HEK293 (cell line): ENCODE measurements around the gene EBI3.

Experiments used
- CTCF ChIA-PET: fragments of 350-600 bp; formaldehyde crosslinking; extraction: SDS; loops from one replicate; lab custom pipeline; 2021; ENCODE audit warnings: antibody characterized with exemption; lab: Yijun Ruan, JAX
- POLR2A ChIA-PET: fragments of 300-600 bp; formaldehyde crosslinking; extraction: SDS; loops from one replicate; lab custom pipeline; 2020; ENCODE audit warnings: antibody characterized with exemption, inconsistent platforms; lab: Yijun Ruan, JAX
- H3K27ac ChIP-seq: fragments of 200-500 bp; sonication (Bioruptor generic); 2 replicates; pipeline ENCODE4 v1.5.1; 2014; ENCODE audit warnings: low read depth, low read length, control low read depth, inconsistent platforms; ENCODE audit errors: extremely low read depth
- H3K36me3 ChIP-seq, 2 experiments: fragments of 200-500 bp in 1 of 2; sonication (Bioruptor generic) in 1 of 2; 1 replicate in 1 of 2; 2 replicates in 1 of 2; pipeline ENCODE4 v1.5.1; 2014 to 2017; ENCODE audit warnings: inconsistent platforms in 2 of 2, low read length in 2 of 2; ENCODE audit not compliant: control insufficient read depth in 2 of 2, insufficient read depth in 1 of 2
- H3K4me1 ChIP-seq: fragments of 200-500 bp; sonication (Bioruptor generic); 2 replicates; pipeline ENCODE4 v1.5.1; 2014; ENCODE audit warnings: mild to moderate bottlenecking, low read length, inconsistent platforms; ENCODE audit not compliant: control insufficient read depth, insufficient read depth
- H3K4me3 ChIP-seq: 2 replicates; pipeline ENCODE4 v1.5.1; 2011; ENCODE audit warnings: low read depth, mild to moderate bottlenecking, control low read depth, low read length, moderate library complexity
- H3K9me3 ChIP-seq: fragments of 200-500 bp; sonication (Bioruptor generic); 2 replicates; pipeline ENCODE4 v1.5.1; 2014; ENCODE audit warnings: low read depth, low read length, inconsistent platforms; ENCODE audit not compliant: control insufficient read depth, insufficient read depth
- GLI4 ChIP-seq: fragments of 450-650 bp; formaldehyde crosslinking; IDR thresholded peaks from 2 replicates; pipeline ENCODE4 v1.5.1; 2016; ENCODE audit warnings: missing biosample characterization, missing genetic modification characterization
- GLIS1 ChIP-seq: fragments of 450-650 bp; formaldehyde crosslinking; IDR thresholded peaks from 2 replicates; pipeline ENCODE4 v1.5.1; 2016; ENCODE audit warnings: missing biosample characterization, missing genetic modification characterization
- PRDM1 ChIP-seq: fragments of 450-650 bp; formaldehyde crosslinking; IDR thresholded peaks from 2 replicates; pipeline ENCODE4; 2016; ENCODE audit warnings: missing biosample characterization, missing genetic modification characterization
- SP3 ChIP-seq: fragments of 450-650 bp; formaldehyde crosslinking; IDR thresholded peaks from 2 replicates; pipeline ENCODE4 v1.5.1; 2016; ENCODE audit warnings: missing biosample characterization, missing genetic modification characterization
- ZBTB17 ChIP-seq: fragments of 450-650 bp; formaldehyde crosslinking; IDR thresholded peaks from 2 replicates; pipeline ENCODE4 v1.5.1; 2016; ENCODE audit warnings: missing biosample characterization, missing genetic modification characterization
- ZNF121 ChIP-seq: fragments of 450-650 bp; formaldehyde crosslinking; IDR thresholded peaks from 2 replicates; pipeline ENCODE4 v1.5.1; 2016; ENCODE audit warnings: missing biosample characterization, missing genetic modification characterization
- ZNF302 ChIP-seq: fragments of 450-650 bp; formaldehyde crosslinking; IDR thresholded peaks from 2 replicates; pipeline ENCODE4 v1.5.1; 2016; ENCODE audit warnings: missing biosample characterization, missing genetic modification characterization, low read depth
- ZNF350 ChIP-seq: fragments of 450-650 bp; formaldehyde crosslinking; IDR thresholded peaks from 2 replicates; pipeline ENCODE4 v1.5.0; 2017; ENCODE audit warnings: missing biosample characterization, mild to moderate bottlenecking, missing genetic modification characterization
- ZNF366 ChIP-seq: fragments of 450-650 bp; formaldehyde crosslinking; conservative IDR thresholded peaks from 2 replicates; pipeline ENCODE4 v1.5.1; 2016; ENCODE audit warnings: missing biosample characterization, missing genetic modification characterization
- ZNF37A ChIP-seq: fragments of 450-650 bp; IDR thresholded peaks from 2 replicates; pipeline ENCODE4 v1.5.1; 2018; ENCODE audit warnings: missing biosample characterization, missing genetic modification characterization
- ZNF391 ChIP-seq: fragments of 450-650 bp; formaldehyde crosslinking; IDR thresholded peaks from 2 replicates; pipeline ENCODE4 v1.5.1; 2016; ENCODE audit warnings: low read depth, missing biosample characterization, missing genetic modification characterization, borderline replicate concordance
- ZNF514 ChIP-seq: fragments of 450-650 bp; formaldehyde crosslinking; IDR thresholded peaks from 2 replicates; pipeline ENCODE4 v1.5.1; 2016; ENCODE audit warnings: missing biosample characterization, missing genetic modification characterization
- ZNF585B ChIP-seq: fragments of 450-650 bp; formaldehyde crosslinking; IDR thresholded peaks from 2 replicates; pipeline ENCODE4 v1.5.1; 2016; ENCODE audit warnings: missing biosample characterization, missing genetic modification characterization
- ZNF623 ChIP-seq: fragments of 450-650 bp; formaldehyde crosslinking; IDR thresholded peaks from 2 replicates; pipeline ENCODE4 v1.5.1; 2016; ENCODE audit warnings: missing biosample characterization, missing genetic modification characterization
- TF ChIP-seq, protein P1 (sequence below): fragments of 450-650 bp; formaldehyde crosslinking; IDR thresholded peaks from 2 replicates; pipeline ENCODE4 v1.5.1; 2017; ENCODE audit warnings: missing biosample characterization, missing genetic modification characterization
- TF ChIP-seq, protein P2 (sequence below): fragments of 450-650 bp; formaldehyde crosslinking; IDR thresholded peaks from 2 replicates; pipeline ENCODE4 v1.5.1; 2016; ENCODE audit warnings: missing biosample characterization, missing genetic modification characterization
- TF ChIP-seq, protein P3 (sequence below): fragments of 450-650 bp; formaldehyde crosslinking; IDR thresholded peaks from 2 replicates; pipeline ENCODE4 v1.5.1; 2016; ENCODE audit warnings: missing biosample characterization, missing genetic modification characterization
- TF ChIP-seq, protein P4 (sequence below): fragments of 450-650 bp; formaldehyde crosslinking; IDR thresholded peaks from 2 replicates; pipeline ENCODE4 v1.5.1; 2016; ENCODE audit warnings: missing biosample characterization, missing genetic modification characterization
- TF ChIP-seq, protein P5 (sequence below): fragments of 450-650 bp; formaldehyde crosslinking; IDR thresholded peaks from 2 replicates; pipeline ENCODE4 v1.5.0; 2017; ENCODE audit warnings: missing biosample characterization, missing genetic modification characterization, borderline replicate concordance

The EBI3 gene

DNA sequence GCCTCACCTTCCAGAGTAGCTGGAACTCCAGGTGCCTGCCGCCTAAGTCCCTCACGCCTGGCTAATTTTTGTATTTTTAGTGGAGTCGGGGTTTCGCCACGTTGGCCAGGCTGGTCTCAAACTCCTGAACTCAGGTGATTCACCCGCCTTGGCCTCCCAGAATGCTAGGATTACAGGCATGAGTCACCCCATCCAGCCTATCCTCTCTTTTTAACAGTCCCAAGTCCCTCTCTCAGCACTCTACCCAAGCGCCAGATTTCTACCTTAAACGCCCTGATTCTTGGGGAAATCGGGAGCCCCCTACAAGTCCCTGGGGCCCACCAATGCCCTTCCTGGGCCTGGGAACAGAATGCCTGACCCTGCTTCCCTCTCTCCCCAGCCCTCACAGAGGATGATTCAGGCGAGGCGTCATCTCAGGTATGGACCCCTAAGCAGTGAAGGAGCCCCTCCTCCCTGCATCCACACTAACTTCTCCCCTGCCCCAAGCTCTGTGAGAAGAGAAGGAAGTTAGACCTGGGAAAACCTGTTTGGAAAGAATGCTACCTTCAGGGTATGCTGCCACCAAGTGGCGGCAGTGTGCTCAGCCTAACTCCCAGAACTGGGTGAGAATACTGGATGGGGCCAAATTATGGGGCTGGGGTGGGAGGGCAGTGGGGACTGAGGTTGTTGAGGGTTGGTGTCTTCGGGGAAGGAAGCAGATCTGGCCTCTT is 20.8 kb upstream of the EBI3 start:
- CTCF ChIA-PET, result interaction anchor here (0.6 to 1.8 kb wide), 10 partner anchors 9 to 360 kb away, joined by 3 to 7 read pairs (median 4); no protein-coding TSS in a partner anchor
- no peak overlapping the region for H3K27ac ChIP-seq
- no peaks in the 10 kb centered on the region for H3K9me3 ChIP-seq
- H3K36me3 ChIP-seq, result no peaks in the 10 kb centered on the region
- no peak overlapping the region for H3K4me3 ChIP-seq
- POLR2A ChIA-PET, result no interaction called here
- TF ChIP-seq ZNF391 (tag by site-specific recombination) (peak; percentile 100), GLIS1 (tag by site-specific recombination) (0 out of 2 replicates have a peak, but pooled peaks have one; percentile 9), SP3 (no peak)
- H3K4me1 ChIP-seq, result no peaks in the 10 kb centered on the region

DNA sequence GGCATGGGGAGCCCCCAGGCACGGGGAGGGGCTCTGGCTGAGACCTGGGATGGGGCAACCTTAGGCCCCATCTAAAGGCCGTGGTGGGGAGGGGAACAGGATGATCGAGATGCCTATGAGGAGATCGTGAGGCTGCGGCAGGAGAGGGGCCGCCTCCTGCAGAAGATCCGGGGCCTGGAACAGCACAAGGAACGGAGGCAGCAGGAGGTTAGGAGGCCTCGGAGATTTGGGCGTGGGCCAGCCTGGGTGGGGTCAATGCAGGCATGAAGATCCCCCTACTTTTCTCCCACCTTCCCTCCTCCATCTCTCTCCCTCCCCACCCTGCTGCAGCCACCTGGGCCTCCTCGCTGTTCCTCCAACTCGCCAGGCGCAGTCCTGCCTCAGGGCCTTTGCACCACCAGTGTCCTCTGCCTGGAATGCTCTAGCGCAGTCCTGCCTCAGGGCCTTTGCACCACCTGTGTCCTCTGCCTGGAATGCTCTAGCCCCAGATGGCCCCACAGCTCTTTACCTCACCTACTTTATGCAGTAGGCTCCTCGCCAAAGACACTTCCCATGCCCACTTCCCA is 19.1 kb upstream of the EBI3 start:
- no peak overlapping the region for H3K27ac ChIP-seq
- no peaks in the 10 kb centered on the region for H3K4me1 ChIP-seq
- H3K9me3 ChIP-seq, result no peaks in the 10 kb centered on the region
- no peak for TF ChIP-seq ZNF514 (tag by site-specific recombination)
- TF ChIP-seq ZNF350 (tag by site-specific recombination), result no peak
- TF ChIP-seq, protein P1, sequence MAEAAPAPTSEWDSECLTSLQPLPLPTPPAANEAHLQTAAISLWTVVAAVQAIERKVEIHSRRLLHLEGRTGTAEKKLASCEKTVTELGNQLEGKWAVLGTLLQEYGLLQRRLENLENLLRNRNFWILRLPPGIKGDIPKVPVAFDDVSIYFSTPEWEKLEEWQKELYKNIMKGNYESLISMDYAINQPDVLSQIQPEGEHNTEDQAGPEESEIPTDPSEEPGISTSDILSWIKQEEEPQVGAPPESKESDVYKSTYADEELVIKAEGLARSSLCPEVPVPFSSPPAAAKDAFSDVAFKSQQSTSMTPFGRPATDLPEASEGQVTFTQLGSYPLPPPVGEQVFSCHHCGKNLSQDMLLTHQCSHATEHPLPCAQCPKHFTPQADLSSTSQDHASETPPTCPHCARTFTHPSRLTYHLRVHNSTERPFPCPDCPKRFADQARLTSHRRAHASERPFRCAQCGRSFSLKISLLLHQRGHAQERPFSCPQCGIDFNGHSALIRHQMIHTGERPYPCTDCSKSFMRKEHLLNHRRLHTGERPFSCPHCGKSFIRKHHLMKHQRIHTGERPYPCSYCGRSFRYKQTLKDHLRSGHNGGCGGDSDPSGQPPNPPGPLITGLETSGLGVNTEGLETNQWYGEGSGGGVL, result peak; percentile 17; the same call in 1 of the 2 replicates
- TF ChIP-seq ZNF623 (tag by site-specific recombination), result peak; percentile 97
- TF ChIP-seq, protein P2, sequence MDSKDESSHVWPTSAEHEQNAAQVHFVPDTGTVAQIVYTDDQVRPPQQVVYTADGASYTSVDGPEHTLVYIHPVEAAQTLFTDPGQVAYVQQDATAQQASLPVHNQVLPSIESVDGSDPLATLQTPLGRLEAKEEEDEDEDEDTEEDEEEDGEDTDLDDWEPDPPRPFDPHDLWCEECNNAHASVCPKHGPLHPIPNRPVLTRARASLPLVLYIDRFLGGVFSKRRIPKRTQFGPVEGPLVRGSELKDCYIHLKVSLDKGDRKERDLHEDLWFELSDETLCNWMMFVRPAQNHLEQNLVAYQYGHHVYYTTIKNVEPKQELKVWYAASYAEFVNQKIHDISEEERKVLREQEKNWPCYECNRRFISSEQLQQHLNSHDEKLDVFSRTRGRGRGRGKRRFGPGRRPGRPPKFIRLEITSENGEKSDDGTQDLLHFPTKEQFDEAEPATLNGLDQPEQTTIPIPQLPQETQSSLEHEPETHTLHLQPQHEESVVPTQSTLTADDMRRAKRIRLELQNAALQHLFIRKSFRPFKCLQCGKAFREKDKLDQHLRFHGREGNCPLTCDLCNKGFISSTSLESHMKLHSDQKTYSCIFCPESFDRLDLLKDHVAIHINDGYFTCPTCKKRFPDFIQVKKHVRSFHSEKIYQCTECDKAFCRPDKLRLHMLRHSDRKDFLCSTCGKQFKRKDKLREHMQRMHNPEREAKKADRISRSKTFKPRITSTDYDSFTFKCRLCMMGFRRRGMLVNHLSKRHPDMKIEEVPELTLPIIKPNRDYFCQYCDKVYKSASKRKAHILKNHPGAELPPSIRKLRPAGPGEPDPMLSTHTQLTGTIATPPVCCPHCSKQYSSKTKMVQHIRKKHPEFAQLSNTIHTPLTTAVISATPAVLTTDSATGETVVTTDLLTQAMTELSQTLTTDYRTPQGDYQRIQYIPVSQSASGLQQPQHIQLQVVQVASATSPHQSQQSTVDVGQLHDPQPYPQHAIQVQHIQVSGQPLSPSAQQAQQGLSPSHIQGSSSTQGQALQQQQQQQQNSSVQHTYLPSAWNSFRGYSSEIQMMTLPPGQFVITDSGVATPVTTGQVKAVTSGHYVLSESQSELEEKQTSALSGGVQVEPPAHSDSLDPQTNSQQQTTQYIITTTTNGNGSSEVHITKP (tag by site-specific recombination), result no peak
- no peak for TF ChIP-seq ZNF121
- ChIA-PET CTCF (no interaction called here), POLR2A (no interaction called here)
- no peaks in the 10 kb centered on the region for H3K36me3 ChIP-seq
- H3K4me3 ChIP-seq, result no peak overlapping the region

DNA sequence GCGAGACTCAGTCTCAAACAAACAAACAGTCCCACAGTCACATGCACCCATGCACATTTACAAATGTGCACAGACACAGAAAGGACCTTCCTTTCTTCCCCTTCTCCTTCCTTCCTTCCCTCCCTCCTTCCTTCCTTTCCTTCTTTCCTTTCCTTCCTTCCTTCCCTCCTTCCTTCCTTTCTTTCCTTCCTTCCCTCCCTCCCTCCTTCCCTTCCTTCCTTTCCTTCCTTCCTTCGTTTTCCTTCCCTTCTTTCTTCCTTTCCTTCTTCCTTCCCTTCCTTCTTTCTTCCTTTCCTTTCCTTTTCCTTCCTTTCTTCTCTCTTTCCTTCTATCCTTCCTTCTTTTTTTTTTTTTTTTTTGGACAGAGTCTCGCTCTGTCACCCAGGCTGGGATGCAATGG is 16.2 kb upstream of the EBI3 start:
- CTCF ChIA-PET, result interaction anchor here (1.4 kb wide), 1 partner anchor 11 kb away, joined by 4 read pairs; no protein-coding TSS in a partner anchor
- Histone ChIP-seq H3K4me3 (no peak overlapping the region), H3K36me3 (no peaks in the 10 kb centered on the region), H3K9me3 (no peaks in the 10 kb centered on the region), H3K4me1 (no peaks in the 10 kb centered on the region), H3K27ac (no peak overlapping the region)
- TF ChIP-seq, protein P3, sequence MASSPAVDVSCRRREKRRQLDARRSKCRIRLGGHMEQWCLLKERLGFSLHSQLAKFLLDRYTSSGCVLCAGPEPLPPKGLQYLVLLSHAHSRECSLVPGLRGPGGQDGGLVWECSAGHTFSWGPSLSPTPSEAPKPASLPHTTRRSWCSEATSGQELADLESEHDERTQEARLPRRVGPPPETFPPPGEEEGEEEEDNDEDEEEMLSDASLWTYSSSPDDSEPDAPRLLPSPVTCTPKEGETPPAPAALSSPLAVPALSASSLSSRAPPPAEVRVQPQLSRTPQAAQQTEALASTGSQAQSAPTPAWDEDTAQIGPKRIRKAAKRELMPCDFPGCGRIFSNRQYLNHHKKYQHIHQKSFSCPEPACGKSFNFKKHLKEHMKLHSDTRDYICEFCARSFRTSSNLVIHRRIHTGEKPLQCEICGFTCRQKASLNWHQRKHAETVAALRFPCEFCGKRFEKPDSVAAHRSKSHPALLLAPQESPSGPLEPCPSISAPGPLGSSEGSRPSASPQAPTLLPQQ (tag by site-specific recombination), result no peak
- TF ChIP-seq ZNF585B (tag by site-specific recombination) (no peak), ZNF37A (no peak), ZNF366 (tag by site-specific recombination) (peak; percentile 99), ZNF302 (tag by site-specific recombination) (no peak), GLI4 (tag by site-specific recombination) (0 out of 2 replicates have a peak, but pooled peaks have one; percentile 38), GLIS1 (tag by site-specific recombination) (no peak), PRDM1 (tag by site-specific recombination) (peak; percentile 94), ZBTB17 (tag by site-specific recombination) (0 out of 2 replicates have a peak, but pooled peaks have one; percentile 2)
- TF ChIP-seq, protein P4, sequence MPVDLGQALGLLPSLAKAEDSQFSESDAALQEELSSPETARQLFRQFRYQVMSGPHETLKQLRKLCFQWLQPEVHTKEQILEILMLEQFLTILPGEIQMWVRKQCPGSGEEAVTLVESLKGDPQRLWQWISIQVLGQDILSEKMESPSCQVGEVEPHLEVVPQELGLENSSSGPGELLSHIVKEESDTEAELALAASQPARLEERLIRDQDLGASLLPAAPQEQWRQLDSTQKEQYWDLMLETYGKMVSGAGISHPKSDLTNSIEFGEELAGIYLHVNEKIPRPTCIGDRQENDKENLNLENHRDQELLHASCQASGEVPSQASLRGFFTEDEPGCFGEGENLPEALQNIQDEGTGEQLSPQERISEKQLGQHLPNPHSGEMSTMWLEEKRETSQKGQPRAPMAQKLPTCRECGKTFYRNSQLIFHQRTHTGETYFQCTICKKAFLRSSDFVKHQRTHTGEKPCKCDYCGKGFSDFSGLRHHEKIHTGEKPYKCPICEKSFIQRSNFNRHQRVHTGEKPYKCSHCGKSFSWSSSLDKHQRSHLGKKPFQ (tag by site-specific recombination), result no peak
- TF ChIP-seq, protein P5, sequence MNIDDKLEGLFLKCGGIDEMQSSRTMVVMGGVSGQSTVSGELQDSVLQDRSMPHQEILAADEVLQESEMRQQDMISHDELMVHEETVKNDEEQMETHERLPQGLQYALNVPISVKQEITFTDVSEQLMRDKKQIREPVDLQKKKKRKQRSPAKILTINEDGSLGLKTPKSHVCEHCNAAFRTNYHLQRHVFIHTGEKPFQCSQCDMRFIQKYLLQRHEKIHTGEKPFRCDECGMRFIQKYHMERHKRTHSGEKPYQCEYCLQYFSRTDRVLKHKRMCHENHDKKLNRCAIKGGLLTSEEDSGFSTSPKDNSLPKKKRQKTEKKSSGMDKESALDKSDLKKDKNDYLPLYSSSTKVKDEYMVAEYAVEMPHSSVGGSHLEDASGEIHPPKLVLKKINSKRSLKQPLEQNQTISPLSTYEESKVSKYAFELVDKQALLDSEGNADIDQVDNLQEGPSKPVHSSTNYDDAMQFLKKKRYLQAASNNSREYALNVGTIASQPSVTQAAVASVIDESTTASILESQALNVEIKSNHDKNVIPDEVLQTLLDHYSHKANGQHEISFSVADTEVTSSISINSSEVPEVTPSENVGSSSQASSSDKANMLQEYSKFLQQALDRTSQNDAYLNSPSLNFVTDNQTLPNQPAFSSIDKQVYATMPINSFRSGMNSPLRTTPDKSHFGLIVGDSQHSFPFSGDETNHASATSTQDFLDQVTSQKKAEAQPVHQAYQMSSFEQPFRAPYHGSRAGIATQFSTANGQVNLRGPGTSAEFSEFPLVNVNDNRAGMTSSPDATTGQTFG, result 0 out of 2 replicates have a peak, but pooled peaks have one; percentile 49
- POLR2A ChIA-PET, result interaction anchor here (0.6 kb wide), 1 partner anchor 364 kb away, joined by 4 read pairs; no protein-coding TSS in a partner anchor
